ENCODE data around the gene ASXL1. TPM values are rescaled to one million over a fixed set of nuclear protein-coding genes. Genes with fewer than 3 reads are reported as not detected.

ASXL1 gene
- polyA plus RNA-seq, 1 of the 3 experiments (the other 2 are of a cell fraction) = 36.6 TPM

GRCh38 chr20:32312718-32313424 is 45.3 kb upstream of the ASXL1 start (continued):
- TF ChIP-seq POLR2AphosphoS5 (IDR thresholded peaks at IDR 0.05; ENCODE audit: low read depth, low read length) = no peak
- TF ChIP-seq MXI1 (IDR thresholded peaks at IDR 0.05; ENCODE audit: low read depth, low read length) = no peak
- no peak for TF ChIP-seq EZH2phosphoT487 (IDR thresholded peaks at IDR 0.05; ENCODE audit: borderline replicate concordance, low read depth)

GRCh38 chr20:32314768-32315167 is 43.4 kb upstream of the ASXL1 start:
- WGBS (ENCODE audit: low lambda C conversion rate) = 91% methylated on average over 1 of the region's 1 CpG

More at GRCh38 chr20:32314768-32315167, 43.4 kb upstream of the ASXL1 start:
- Histone ChIP-seq H3K27ac (ENCODE audit: low read depth in 2 of 2, low read length in 1 of 2) (no peak overlapping the region), H3K9ac (no peak overlapping the region), H3K4me2 (no peak overlapping the region), H3K27me3 (ENCODE audit: insufficient read depth) (no peaks in the 10 kb centered on the region), H3K36me3 (replicated peaks in 1 of 2; ENCODE audit: control insufficient read depth in 1 of 2, insufficient read depth in 2 of 2, low read length in 1 of 2) (peaks cover 29% of the 10 kb centered on the region in 2 experiments), H3K4me1 (ENCODE audit: control insufficient read depth in 1 of 2, insufficient read depth in 2 of 2, low read depth in 1 of 2, low read length in 1 of 2) (no peaks in the 10 kb centered on the region; a peak in 1 of 4 replicates), H3K79me2 (ENCODE audit: insufficient read depth) (peaks cover 8% of the 10 kb centered on the region; the same call in 1 of the 2 replicates), H2AFZ (ENCODE audit: low read depth) (no peak overlapping the region), H3K4me3 (ENCODE audit: low read depth in 2 of 2, low read length in 1 of 2) (no peak overlapping the region), H4K20me1 (ENCODE audit: insufficient read depth) (no peaks in the 10 kb centered on the region), H3K9me2 (no peaks in the 10 kb centered on the region), H3K9me3 (no peaks in the 10 kb centered on the region), H3F3A (replicated peaks; ENCODE audit: insufficient read depth) (peaks cover 4% of the 10 kb centered on the region)
- no peak for TF ChIP-seq MXI1 (IDR thresholded peaks at IDR 0.05; ENCODE audit: low read depth, low read length)
- no peak for TF ChIP-seq NFIC (IDR thresholded peaks at IDR 0.05; ENCODE audit: borderline replicate concordance)
- no peak for TF ChIP-seq TAF1 (IDR thresholded peaks at IDR 0.05; ENCODE audit: borderline replicate concordance, low read depth, low read length)
- no peak for TF ChIP-seq CHD2 (IDR thresholded peaks at IDR 0.05; ENCODE audit: low read length, partially characterized antibody)
- no peak for TF ChIP-seq JUND (IDR thresholded peaks at IDR 0.05)
- no peak for TF ChIP-seq TEAD4 (IDR thresholded peaks at IDR 0.05; ENCODE audit: borderline replicate concordance, insufficient read depth)
- TF ChIP-seq REST (IDR thresholded peaks at IDR 0.05; ENCODE audit: low read depth, low read length) = no peak
- no peak for TF ChIP-seq CTCF (IDR thresholded peaks at IDR 0.05)
- no peak for TF ChIP-seq RAD21 (IDR thresholded peaks at IDR 0.05; ENCODE audit: low read length)
- no peak for DNase-seq
- ChIA-PET POLR2A (interaction anchor here (0.7 kb wide), 1 partner anchor 74 kb away, joined by 5 read pairs; no protein-coding TSS in a partner anchor), CTCF (no interaction called here)
